ENCODE data around the gene HSD17B11.
"Not testable (repeated sequence)": the region's sequence is repeated elsewhere in the genome, so short reads cannot be mapped to it uniquely, and the experiment has no call there.

HSD17B11 gene

DNA sequence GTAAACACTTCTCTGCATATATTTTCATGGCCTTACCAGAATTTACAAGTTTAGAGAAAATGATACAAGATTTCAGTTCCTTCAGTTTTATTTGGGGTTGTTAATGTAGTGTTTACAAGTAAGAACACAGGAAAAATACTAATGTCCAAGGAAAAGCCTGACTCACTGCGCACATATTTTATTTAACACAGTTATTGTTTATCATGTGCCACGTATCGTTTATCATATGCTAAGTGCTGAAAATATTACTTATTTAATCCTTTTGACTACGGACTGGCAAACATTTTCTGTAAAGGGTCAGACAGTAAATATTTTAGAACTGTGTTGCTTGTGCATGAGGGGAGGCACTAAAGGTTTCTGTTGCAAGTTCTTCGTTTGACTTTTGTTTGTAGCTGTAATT lies 69.1 kb downstream of the HSD17B11 start:
- Histone ChIP-seq H3K4me3 (ENCODE audit: low read depth, low read length, poor library complexity, severe bottlenecking) (no peak overlapping the region), H3K27ac (ENCODE audit: low read depth, low read length, poor library complexity, severe bottlenecking) (no peak overlapping the region), H2AFZ (ENCODE audit: low read length) (no peak overlapping the region), H3K9ac (ENCODE audit: low read length) (no peak overlapping the region), H3K79me2 (ENCODE audit: insufficient read depth, low read length) (no peaks in the 10 kb centered on the region), H3K4me2 (ENCODE audit: low read length) (no peak overlapping the region), H3K4me1 (ENCODE audit: insufficient read depth, low read length, severe bottlenecking) (no peaks in the 10 kb centered on the region), H3K36me3 (ENCODE audit: insufficient read depth, low read length) (no peaks in the 10 kb centered on the region), H4K20me1 (ENCODE audit: insufficient read depth, low read length) (no peaks in the 10 kb centered on the region), H3K9me2 (ENCODE audit: low read depth, low read length) (no peaks in the 10 kb centered on the region), H3K27me3 (ENCODE audit: insufficient read depth, low read length) (no peaks in the 10 kb centered on the region), H3K9me3 (ENCODE audit: low read length) (no peaks in the 10 kb centered on the region), H3F3A (ENCODE audit: insufficient read depth, low read length) (no peaks in the 10 kb centered on the region)
- TF ChIP-seq EZH2 (IDR thresholded peaks at IDR 0.05; ENCODE audit: borderline replicate concordance, low read length): no peak
- TF ChIP-seq, protein P1, sequence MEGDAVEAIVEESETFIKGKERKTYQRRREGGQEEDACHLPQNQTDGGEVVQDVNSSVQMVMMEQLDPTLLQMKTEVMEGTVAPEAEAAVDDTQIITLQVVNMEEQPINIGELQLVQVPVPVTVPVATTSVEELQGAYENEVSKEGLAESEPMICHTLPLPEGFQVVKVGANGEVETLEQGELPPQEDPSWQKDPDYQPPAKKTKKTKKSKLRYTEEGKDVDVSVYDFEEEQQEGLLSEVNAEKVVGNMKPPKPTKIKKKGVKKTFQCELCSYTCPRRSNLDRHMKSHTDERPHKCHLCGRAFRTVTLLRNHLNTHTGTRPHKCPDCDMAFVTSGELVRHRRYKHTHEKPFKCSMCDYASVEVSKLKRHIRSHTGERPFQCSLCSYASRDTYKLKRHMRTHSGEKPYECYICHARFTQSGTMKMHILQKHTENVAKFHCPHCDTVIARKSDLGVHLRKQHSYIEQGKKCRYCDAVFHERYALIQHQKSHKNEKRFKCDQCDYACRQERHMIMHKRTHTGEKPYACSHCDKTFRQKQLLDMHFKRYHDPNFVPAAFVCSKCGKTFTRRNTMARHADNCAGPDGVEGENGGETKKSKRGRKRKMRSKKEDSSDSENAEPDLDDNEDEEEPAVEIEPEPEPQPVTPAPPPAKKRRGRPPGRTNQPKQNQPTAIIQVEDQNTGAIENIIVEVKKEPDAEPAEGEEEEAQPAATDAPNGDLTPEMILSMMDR (IDR thresholded peaks at IDR 0.05; ENCODE audit: low read length): no peak

DNA sequence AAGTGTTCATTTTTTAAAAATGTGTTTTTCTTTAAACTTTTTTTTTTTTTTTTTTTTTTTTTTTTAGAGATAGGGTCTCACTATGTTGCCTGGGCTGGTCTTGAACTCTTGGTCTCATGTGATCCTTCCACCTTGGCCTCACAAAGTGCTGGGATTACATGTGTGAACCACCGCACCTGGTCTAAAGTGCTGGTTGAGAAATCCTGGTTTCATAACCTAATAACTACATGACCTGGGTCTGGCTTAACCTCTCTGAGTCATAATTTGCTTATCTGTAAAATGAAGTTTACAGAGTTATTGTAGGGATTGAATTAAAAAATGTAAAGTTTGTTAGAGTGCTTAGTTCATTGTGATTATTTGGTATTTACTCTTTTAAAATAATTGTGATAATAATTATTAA lies 73.5 kb downstream of the HSD17B11 start:
- H3F3A ChIP-seq (ENCODE audit: insufficient read depth, low read length): no peaks in the 10 kb centered on the region
- no peak overlapping the region for H2AFZ ChIP-seq (ENCODE audit: low read length)
- no peak overlapping the region for H3K9ac ChIP-seq (ENCODE audit: low read length)
- no peaks in the 10 kb centered on the region for H3K9me3 ChIP-seq (ENCODE audit: low read length)
- no peaks in the 10 kb centered on the region for H3K36me3 ChIP-seq (ENCODE audit: insufficient read depth, low read length)
- H3K4me3 ChIP-seq (ENCODE audit: low read depth, low read length, poor library complexity, severe bottlenecking): no peak overlapping the region
- H3K9me2 ChIP-seq (ENCODE audit: low read depth, low read length): no peaks in the 10 kb centered on the region
- H3K4me2 ChIP-seq (ENCODE audit: low read length): no peak overlapping the region
- H3K4me1 ChIP-seq (ENCODE audit: insufficient read depth, low read length, severe bottlenecking): no peaks in the 10 kb centered on the region
- TF ChIP-seq EZH2 (IDR thresholded peaks at IDR 0.05; ENCODE audit: borderline replicate concordance, low read length): no peak
- TF ChIP-seq, protein P1 (IDR thresholded peaks at IDR 0.05; ENCODE audit: low read length): no peak
- no peaks in the 10 kb centered on the region for H3K79me2 ChIP-seq (ENCODE audit: insufficient read depth, low read length)
- H3K27ac ChIP-seq (ENCODE audit: low read depth, low read length, poor library complexity, severe bottlenecking): no peak overlapping the region
- H4K20me1 ChIP-seq (ENCODE audit: insufficient read depth, low read length): no peaks in the 10 kb centered on the region
- H3K27me3 ChIP-seq (ENCODE audit: insufficient read depth, low read length): no peaks in the 10 kb centered on the region

DNA sequence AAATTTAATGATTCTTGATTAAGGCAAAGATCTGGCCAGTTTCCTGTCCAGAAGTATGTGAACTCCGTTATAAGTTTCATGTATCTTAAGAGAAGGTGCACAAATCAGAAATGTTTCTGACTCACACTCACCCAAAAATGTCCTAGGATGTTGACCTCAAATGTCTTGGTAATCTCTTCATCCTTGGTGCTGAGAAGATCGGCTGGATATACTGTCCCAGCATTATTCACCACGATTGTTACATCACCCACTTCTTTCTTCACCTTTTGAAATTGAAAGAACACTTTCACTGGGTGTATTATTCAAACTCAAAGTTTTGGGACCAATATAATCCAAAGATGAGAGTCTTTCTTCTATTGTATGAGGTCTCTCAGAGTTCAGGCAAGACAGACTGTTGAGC lies 74.0 kb downstream of the HSD17B11 start:
- Histone ChIP-seq H3F3A (ENCODE audit: insufficient read depth, low read length) (no peaks in the 10 kb centered on the region), H2AFZ (ENCODE audit: low read length) (no peak overlapping the region), H3K27me3 (ENCODE audit: insufficient read depth, low read length) (no peaks in the 10 kb centered on the region), H3K9me3 (ENCODE audit: low read length) (no peaks in the 10 kb centered on the region), H3K36me3 (ENCODE audit: insufficient read depth, low read length) (no peaks in the 10 kb centered on the region), H3K79me2 (ENCODE audit: insufficient read depth, low read length) (no peaks in the 10 kb centered on the region), H3K9ac (ENCODE audit: low read length) (no peak overlapping the region), H3K9me2 (ENCODE audit: low read depth, low read length) (no peaks in the 10 kb centered on the region), H3K4me3 (ENCODE audit: low read depth, low read length, poor library complexity, severe bottlenecking) (no peak overlapping the region), H3K4me1 (ENCODE audit: insufficient read depth, low read length, severe bottlenecking) (no peaks in the 10 kb centered on the region), H4K20me1 (ENCODE audit: insufficient read depth, low read length) (no peaks in the 10 kb centered on the region), H3K27ac (ENCODE audit: low read depth, low read length, poor library complexity, severe bottlenecking) (no peak overlapping the region), H3K4me2 (ENCODE audit: low read length) (no peak overlapping the region)
- no peak for TF ChIP-seq EZH2 (IDR thresholded peaks at IDR 0.05; ENCODE audit: borderline replicate concordance, low read length)
- TF ChIP-seq, protein P1 (IDR thresholded peaks at IDR 0.05; ENCODE audit: low read length): no peak

DNA sequence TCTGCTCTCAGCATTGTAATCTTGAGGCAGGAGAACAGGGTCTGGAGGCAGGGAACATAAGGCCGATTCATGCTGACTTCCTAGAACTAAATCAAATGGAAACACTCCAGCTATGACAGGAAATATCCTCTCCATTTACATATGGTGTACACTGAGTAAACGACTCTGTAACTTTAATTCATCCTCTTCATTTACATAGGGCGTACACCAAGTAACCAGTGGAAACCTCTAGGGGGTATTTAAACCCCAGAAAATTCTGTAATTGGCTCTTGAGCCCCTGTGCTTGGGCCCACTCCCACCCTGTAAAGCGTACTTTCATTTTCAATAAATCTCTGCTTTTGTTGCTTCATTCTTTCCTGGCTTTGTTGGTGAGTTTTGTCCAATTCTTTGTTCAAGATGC lies 76.0 kb downstream of the HSD17B11 start:
- H3K79me2 ChIP-seq (ENCODE audit: insufficient read depth, low read length); H3K4me3 ChIP-seq (ENCODE audit: low read depth, low read length, poor library complexity, severe bottlenecking); H3K27me3 ChIP-seq (ENCODE audit: insufficient read depth, low read length); H3K27ac ChIP-seq (ENCODE audit: low read depth, low read length, poor library complexity, severe bottlenecking); H3K4me1 ChIP-seq (ENCODE audit: insufficient read depth, low read length, severe bottlenecking); H4K20me1 ChIP-seq (ENCODE audit: insufficient read depth, low read length); H2AFZ ChIP-seq (ENCODE audit: low read length); H3K9me2 ChIP-seq (ENCODE audit: low read depth, low read length); H3K9me3 ChIP-seq (ENCODE audit: low read length); H3K36me3 ChIP-seq (ENCODE audit: insufficient read depth, low read length); H3K4me2 ChIP-seq (ENCODE audit: low read length); H3K9ac ChIP-seq (ENCODE audit: low read length); H3F3A ChIP-seq (ENCODE audit: insufficient read depth, low read length): not testable (repeated sequence)
